Measurements from ENCODE around the gene INO80.
"Not testable (repeated sequence)": the region's sequence is repeated elsewhere in the genome, so short reads cannot be mapped to it uniquely, and the experiment has no call there.

The INO80 gene

GRCh38 chr15:40960925-40961324 is 155.2 kb downstream of the INO80 start:
- no peak for DNase-seq

GRCh38 chr15:40960151-40960885 is 155.8 kb downstream of the INO80 start:
- no peak for DNase-seq

GRCh38 chr15:40959331-40960141 is 156.5 kb downstream of the INO80 start:
- no peak for DNase-seq

- no peak for DNase-seq
Measured at GRCh38 chr15:40958723-40959122, 157.4 kb downstream of the INO80 start.

GRCh38 chr15:40958146-40958545 is 157.9 kb downstream of the INO80 start:
- DNase-seq, result no peak

- peak; percentile 21 for DNase-seq
Measured at GRCh38 chr15:40957581-40958051, 158.5 kb downstream of the INO80 start.

- DNase-seq, result no peak
Measured at GRCh38 chr15:40957041-40957555, 159.0 kb downstream of the INO80 start.

- DNase-seq, result no peak
Measured at GRCh38 chr15:40956541-40956982, 159.5 kb downstream of the INO80 start.

- DNase-seq, result no peak
Measured at GRCh38 chr15:40955930-40956540, 160.0 kb downstream of the INO80 start.

- DNase-seq, result no peak
Measured at GRCh38 chr15:40955141-40955903, 160.8 kb downstream of the INO80 start.

- DNase-seq, result not testable (repeated sequence)
Measured at GRCh38 chr15:40954158-40954848, 161.8 kb downstream of the INO80 start.

- DNase-seq, result no peak
Measured at GRCh38 chr15:40953713-40954074, 162.4 kb downstream of the INO80 start.

GRCh38 chr15:40952901-40953712 is 163.0 kb downstream of the INO80 start, which contains the start of gene CHAC1:
TSS of gene CHAC1 (plus strand) at chr15:40953471. CDS start at chr15:40953584, 113 bp downstream.
- peak; percentile 99 for DNase-seq

GRCh38 chr15:40952301-40952900 is 163.7 kb downstream of the INO80 start:
- no peak for DNase-seq

GRCh38 chr15:40951764-40952163 is 164.3 kb downstream of the INO80 start:
- DNase-seq, result no peak

- DNase-seq, result no peak
Measured at GRCh38 chr15:40949756-40950207, 166.3 kb downstream of the INO80 start.

- DNase-seq, result no peak
Measured at GRCh38 chr15:40948706-40949473, 167.2 kb downstream of the INO80 start.

GRCh38 chr15:40944510-40945296 is 171.4 kb downstream of the INO80 start:
- DNase-seq, result no peak
